ENCODE results near the gene FAM90A26.
"Not testable (repeated sequence)": the region's sequence is repeated elsewhere in the genome, so short reads cannot be mapped to it uniquely, and the experiment has no call there.

GRCh38 chr4:9214701-9215100, 44.5 kb downstream of the FAM90A26 start:
- not testable (repeated sequence) for TF ChIP-seq CTCF, POLR2A (IDR thresholded peaks at IDR 0.05)
